Measurements from ENCODE around the gene TXNDC5. TPM values are rescaled to one million over a fixed set of nuclear protein-coding genes. Genes with fewer than 3 reads are reported as not detected.
A peak's percentile ranks its signal among the peaks of the same experiment; 100 is the strongest.

Gene TXNDC5
- total RNA-seq, 1 experiment from 2014 or later: 177 TPM

DNA sequence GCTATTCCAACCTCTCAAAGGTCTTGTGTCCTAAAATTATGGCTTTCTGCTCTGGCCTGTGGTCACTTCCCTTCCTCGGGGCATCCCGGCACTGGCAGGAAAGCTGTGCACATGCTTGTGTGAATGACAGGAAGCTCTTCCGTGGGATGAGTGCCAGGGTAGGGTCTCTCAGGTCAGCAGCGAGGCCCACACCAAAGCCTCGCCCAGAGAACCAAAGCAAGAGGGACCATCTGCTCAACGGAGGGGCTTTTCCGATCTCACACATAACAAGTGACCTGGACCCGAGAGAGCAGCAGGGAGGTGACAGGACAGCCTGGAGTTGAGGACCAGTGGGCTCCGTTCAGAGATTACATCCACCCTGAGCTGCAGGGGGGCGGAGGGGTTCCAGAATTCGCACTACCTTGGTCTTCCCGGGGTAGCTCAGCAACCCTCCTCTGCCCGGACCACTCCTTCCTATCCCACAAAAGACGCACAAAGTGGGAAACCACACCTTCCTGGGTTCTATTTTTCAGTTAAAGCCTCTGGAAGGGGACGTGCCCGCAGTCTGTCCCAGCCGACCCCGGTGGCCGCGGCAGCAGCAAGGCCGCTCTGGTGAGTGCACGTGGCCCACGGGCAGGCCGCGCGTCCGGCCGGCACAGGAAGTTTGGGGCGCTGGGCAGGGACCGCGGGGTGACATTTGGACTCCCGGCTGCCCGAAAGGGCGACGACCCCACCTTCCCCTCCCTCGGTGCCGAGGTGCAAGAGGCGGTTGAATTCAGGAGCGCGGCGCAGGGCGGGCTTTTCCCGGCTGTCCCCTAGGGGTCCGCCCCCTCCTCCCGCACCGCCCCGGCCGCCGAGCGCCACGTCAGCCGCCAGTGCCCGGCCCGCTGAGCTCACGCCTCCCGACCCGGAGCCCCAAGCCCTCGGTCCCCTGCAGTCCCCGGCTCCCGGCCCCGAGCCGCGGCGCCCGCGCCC lies 988 bp downstream of the TXNDC5 start:
- ATAC-seq (peak; percentile 89), DNase-seq (ENCODE audit: low read depth, low spot score) (no peak)
- TSS peak; percentile 65 for BruUV-seq (replicated peaks)
- ChIA-PET POLR2A (interaction anchor here (0.5 to 0.7 kb wide), 2 partner anchors 66 to 96 kb away, joined by 3 to 5 read pairs; no protein-coding TSS in a partner anchor), CTCF (no interaction called here)
- H3K36me3 ChIP-seq (ENCODE audit: control insufficient read depth, insufficient read depth, low read length): no peaks in the 10 kb centered on the region
- in situ Hi-C loops (cut with HindIII; ENCODE audit: low pct_unique_long_range_greater_than_20kb, low sequenced_read_pairs): no loop called here
- H3K27ac ChIP-seq (ENCODE audit: low read length): peak overlapping the region; percentile 87
- H3K9me3 ChIP-seq (ENCODE audit: control insufficient read depth, insufficient read depth, low read depth, low read length): no peaks in the 10 kb centered on the region
- 0 out of 2 replicates have a peak, but pooled peaks cover 2% of the 10 kb centered on the region for H3K27me3 ChIP-seq (ENCODE audit: control insufficient read depth, insufficient read depth, low read length)
- peak overlapping the region; percentile 66 to 75 for H3K4me3 ChIP-seq (ENCODE audit: low read depth in 2 of 2, low read length in 2 of 2)
- intact Hi-C loops (cut with micrococcal nuclease; ENCODE audit: unreplicated experiment): loop anchor here (2.0 to 10.0 kb wide), 2 partner anchors 97 to 185 kb away; partner anchors contain the start of gene BMP6
- TF ChIP-seq, protein P1, sequence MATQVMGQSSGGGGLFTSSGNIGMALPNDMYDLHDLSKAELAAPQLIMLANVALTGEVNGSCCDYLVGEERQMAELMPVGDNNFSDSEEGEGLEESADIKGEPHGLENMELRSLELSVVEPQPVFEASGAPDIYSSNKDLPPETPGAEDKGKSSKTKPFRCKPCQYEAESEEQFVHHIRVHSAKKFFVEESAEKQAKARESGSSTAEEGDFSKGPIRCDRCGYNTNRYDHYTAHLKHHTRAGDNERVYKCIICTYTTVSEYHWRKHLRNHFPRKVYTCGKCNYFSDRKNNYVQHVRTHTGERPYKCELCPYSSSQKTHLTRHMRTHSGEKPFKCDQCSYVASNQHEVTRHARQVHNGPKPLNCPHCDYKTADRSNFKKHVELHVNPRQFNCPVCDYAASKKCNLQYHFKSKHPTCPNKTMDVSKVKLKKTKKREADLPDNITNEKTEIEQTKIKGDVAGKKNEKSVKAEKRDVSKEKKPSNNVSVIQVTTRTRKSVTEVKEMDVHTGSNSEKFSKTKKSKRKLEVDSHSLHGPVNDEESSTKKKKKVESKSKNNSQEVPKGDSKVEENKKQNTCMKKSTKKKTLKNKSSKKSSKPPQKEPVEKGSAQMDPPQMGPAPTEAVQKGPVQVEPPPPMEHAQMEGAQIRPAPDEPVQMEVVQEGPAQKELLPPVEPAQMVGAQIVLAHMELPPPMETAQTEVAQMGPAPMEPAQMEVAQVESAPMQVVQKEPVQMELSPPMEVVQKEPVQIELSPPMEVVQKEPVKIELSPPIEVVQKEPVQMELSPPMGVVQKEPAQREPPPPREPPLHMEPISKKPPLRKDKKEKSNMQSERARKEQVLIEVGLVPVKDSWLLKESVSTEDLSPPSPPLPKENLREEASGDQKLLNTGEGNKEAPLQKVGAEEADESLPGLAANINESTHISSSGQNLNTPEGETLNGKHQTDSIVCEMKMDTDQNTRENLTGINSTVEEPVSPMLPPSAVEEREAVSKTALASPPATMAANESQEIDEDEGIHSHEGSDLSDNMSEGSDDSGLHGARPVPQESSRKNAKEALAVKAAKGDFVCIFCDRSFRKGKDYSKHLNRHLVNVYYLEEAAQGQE (IDR thresholded peaks at IDR 0.05; ENCODE audit: insufficient read depth in 1 of 2, low read depth in 2 of 2, low read length in 1 of 2): no peak
- TF ChIP-seq TCF7L2 (IDR thresholded peaks at IDR 0.05; ENCODE audit: low read depth, low read length) (no peak), POLR2AphosphoS5 (IDR thresholded peaks at IDR 0.05; ENCODE audit: low read depth, low read length) (no peak)
- TF ChIP-seq, protein P2, sequence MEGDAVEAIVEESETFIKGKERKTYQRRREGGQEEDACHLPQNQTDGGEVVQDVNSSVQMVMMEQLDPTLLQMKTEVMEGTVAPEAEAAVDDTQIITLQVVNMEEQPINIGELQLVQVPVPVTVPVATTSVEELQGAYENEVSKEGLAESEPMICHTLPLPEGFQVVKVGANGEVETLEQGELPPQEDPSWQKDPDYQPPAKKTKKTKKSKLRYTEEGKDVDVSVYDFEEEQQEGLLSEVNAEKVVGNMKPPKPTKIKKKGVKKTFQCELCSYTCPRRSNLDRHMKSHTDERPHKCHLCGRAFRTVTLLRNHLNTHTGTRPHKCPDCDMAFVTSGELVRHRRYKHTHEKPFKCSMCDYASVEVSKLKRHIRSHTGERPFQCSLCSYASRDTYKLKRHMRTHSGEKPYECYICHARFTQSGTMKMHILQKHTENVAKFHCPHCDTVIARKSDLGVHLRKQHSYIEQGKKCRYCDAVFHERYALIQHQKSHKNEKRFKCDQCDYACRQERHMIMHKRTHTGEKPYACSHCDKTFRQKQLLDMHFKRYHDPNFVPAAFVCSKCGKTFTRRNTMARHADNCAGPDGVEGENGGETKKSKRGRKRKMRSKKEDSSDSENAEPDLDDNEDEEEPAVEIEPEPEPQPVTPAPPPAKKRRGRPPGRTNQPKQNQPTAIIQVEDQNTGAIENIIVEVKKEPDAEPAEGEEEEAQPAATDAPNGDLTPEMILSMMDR (IDR thresholded peaks at IDR 0.05): no peak
- peaks cover 13% of the 10 kb centered on the region for H3K4me1 ChIP-seq (ENCODE audit: control insufficient read depth, insufficient read depth, low read length)

DNA sequence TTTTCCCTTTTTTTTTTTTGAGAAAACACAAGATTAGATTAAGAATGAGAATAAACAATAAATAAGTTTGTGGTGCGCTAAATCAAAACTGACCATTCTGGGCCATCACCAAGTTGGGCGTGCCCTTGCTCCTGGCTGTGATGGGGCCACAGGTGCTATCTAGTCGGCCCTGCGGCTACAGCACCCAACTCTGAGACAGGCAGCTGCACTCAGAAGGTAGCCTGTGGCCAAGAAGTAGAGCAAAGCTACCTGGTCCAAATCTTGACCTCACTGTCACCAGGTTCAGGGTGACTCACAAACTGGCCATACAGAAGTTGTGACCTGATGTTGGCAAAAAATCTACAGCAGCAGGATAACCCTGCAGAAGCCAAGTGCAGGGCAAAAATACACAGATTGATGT lies 3.4 kb downstream of the TXNDC5 start:
- Histone ChIP-seq H3K9me3 (ENCODE audit: control insufficient read depth, insufficient read depth, low read depth, low read length) (no peaks in the 10 kb centered on the region), H3K36me3 (ENCODE audit: control insufficient read depth, insufficient read depth, low read length) (peaks cover 17% of the 10 kb centered on the region), H3K27me3 (ENCODE audit: control insufficient read depth, insufficient read depth, low read length) (no peaks in the 10 kb centered on the region), H3K27ac (ENCODE audit: low read length) (no peak overlapping the region), H3K4me1 (ENCODE audit: control insufficient read depth, insufficient read depth, low read length) (peaks cover 13% of the 10 kb centered on the region), H3K4me3 (ENCODE audit: low read depth in 2 of 2, low read length in 2 of 2) (no peak overlapping the region)
- no peak for TF ChIP-seq SIN3A (IDR thresholded peaks at IDR 0.05; ENCODE audit: borderline replicate concordance, insufficient read depth, low read depth, low read length)
- no peak for TF ChIP-seq POLR2AphosphoS5 (IDR thresholded peaks at IDR 0.05; ENCODE audit: low read depth, low read length)
- TF ChIP-seq, protein P2 (IDR thresholded peaks at IDR 0.05): no peak
- TF ChIP-seq TCF7L2 (IDR thresholded peaks at IDR 0.05; ENCODE audit: low read depth, low read length): no peak
- TF ChIP-seq, protein P1 (IDR thresholded peaks at IDR 0.05; ENCODE audit: insufficient read depth in 1 of 2, low read depth in 2 of 2, low read length in 1 of 2): no peak
- ATAC-seq: no peak
- in situ Hi-C loops (cut with HindIII; ENCODE audit: low pct_unique_long_range_greater_than_20kb, low sequenced_read_pairs): no loop called here
- CTCF ChIA-PET: no interaction called here
- DNase-seq (ENCODE audit: low read depth, low spot score): no peak
- POLR2A ChIA-PET: no interaction called here
- no TSS peak for BruUV-seq (replicated peaks)
- intact Hi-C loops (cut with micrococcal nuclease; ENCODE audit: unreplicated experiment): no loop called here
